ENCODE results near the gene SLC19A1.

Gene SLC19A1

DNA sequence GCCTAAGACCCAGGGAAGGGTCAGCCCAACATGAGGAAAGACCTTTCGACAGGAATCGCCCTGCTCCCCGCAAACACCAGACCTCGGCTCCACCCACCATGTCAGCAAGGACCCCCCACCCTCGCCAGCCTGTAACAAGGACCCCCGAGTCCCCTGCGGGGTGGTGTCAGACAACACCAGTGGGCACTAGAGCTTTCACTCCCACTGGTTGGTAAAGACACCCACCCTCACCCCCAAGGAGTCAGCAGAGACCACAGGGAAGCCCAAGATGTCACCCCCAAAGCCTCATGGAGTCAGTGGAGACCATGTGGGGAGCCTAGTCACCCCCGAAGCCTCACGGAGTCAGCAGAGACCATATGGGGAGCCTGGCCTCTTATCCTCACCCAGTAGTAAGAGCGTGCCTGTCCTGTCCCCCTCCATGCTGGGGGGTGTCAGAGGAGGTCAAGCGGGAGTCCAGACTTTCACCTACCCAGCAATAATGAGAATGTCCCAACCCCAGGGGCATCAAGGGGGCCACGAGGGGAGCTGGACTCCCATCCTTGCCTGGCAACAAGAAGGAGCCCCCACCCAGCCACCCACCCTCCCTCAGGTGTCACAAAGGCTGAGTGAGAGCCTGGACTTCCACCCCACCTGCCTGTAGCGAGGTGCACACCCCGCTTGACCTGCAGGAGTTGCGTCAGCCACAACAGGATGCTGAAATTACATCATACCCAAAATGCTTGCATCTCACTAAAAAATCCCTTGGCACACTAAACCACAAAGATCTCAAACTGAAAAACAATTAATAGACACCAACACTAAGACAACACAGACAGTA is 24.8 kb downstream of the SLC19A1 start:
- no peak for DNase-seq (ENCODE audit: low read depth)

GRCh38 chr21:45516671-45517151 is 25.5 kb downstream of the SLC19A1 start:
- DNase-seq (ENCODE audit: low read depth) = no peak

DNA sequence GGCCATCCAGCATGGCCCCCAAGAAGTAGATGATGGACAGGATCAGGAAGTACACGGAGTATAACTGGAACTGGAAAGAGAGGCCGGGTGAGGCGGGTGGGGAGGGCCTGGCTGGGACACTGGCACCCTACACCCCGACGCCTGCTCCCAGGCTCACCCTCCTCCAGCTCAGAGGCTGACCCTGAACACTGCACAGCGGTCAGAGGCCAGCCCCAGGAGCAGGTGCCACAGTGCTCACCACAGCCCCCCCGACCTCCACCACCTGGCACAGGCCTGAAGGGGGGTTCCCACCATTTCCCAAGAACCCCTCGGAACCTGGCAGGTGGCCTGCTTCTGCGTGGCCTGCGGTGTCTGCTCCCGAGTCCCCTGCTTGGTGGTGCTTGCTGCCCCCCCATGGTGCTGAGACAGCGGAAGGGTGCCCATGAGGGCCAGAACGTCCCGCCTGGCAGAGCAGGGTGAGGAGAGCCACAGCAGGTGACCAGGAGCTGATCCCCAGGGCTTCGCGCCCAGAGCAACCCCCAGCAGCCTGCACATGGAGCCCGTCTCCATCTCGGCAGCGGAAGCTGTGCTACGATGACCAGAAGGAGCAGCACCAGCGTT is 26.1 kb downstream of the SLC19A1 start:
- no peak for DNase-seq (ENCODE audit: low read depth)

DNA sequence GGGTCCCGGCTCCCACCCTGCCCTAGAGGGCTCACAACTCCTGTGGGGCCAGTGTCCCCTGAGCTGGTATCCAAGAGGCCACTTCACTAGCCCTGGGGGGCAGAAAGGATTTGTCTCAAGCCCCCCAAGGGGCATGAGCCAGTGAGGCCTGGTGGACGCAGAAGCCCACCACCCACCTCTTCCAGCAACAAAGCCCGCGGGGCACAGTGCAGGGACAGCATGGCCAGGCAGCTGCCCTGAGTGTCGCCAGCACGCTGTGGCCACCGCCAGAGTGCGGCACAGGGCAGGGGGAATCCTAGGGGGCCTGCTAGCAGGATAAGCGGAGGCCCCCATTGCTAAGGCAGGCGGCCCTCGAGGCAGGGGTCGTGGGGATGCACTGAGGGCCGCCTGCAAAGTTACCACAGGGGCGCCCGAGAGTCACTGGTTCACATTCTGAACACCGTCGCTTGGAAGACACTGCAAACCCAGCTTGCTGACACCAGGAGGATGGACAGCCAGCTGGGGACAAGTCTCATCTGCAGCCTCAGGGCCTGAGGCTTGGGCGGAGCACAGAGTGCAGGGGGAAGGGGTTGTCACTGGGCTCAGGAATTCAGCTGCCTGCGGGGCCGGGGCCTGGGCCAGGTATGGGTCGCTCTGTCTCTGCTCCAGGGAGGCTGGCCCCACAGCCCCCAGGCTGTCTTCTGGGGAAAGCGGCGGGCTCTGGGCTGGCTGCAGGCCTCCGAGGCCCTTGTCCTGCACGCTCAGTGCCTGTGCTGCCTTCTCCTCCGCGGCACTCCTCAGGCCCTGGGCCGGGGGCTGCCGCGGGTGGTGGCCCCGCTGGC is 26.8 kb downstream of the SLC19A1 start:
- DNase-seq (ENCODE audit: low read depth) = no peak

DNA sequence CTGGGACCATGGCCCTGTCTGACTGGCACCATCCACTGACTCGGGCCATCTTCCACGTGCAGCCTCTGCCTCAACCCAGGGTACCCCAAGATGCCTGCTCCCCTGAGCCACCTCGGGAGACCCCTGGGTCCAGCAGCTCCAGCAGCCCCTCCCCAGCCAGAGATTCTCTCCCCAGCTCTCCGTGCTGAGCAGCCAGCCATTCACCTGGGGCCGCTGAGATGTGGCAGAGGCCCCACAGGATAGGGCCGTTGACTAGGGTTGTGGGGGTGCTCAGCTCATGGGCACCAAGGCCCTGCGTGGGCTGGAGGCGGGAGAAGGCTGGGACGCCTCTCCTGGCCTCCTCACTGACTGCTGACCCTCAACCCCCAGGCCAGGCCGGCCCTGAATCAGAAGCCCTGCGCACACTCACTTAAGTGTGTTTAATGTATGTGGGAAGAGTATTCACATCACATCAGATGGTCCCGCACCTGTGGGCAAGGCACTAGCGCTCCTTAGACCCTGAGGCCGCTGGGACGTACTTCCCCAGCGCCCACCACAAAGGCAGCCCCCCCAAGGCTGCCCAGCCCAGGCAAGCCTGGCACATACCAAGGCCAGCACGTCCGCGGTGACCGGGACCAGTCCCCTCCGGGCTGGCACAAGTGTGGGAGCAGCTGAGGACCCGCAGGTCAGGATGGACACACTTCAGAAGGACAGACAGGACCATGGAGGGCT is 27.8 kb downstream of the SLC19A1 start:
- DNase-seq (ENCODE audit: low read depth) = no peak

DNA sequence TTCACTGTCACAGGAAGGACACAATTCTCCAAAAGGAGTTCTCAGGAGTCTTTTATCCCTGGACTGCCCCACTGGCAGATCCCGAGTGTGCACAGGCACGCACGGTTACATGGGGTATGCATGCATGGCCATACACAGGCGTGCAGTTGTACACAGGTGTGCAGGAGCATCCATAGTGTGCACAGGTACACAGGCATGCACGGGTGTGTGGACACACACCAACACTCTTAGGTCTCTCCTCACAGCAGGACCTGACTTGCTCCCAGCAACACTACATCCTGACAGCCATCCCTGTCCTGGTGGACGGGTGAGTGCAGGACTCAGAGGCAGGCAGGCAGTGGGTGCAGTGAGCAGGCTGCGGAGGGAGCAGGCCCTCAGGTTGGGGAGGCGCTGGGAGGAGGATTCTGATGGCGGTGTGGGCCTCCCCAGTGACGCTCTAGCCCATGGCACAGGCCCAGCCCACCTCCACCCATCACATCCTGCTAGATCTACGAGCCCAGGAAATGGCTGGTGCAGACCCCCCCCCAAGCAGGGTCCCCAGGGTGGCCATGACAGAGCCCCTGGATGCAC is 28.4 kb downstream of the SLC19A1 start:
- DNase-seq (ENCODE audit: low read depth) = no peak

- no peak for DNase-seq (ENCODE audit: low read depth)
Measured at GRCh38 chr21:45513003-45513717, 29.1 kb downstream of the SLC19A1 start.

DNA sequence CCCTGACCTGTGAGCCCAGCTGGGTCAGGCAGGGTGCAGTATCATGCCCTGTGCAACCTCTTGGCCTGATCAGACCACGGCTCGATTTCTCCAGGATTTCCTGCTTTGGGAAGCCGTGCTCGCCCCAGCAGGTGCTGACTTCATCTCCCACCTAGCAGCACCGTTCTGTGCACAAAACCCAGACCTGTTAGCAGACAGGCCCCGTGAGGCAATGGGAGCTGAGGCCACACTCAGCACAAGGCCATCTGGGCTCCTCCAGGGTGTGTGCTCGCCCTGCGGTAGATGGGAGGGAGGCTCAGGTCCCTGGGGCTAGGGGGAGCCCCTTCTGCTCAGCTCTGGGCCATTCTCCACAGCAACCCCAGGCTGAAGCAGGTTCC is 29.6 kb downstream of the SLC19A1 start:
- DNase-seq (ENCODE audit: low read depth) = no peak

DNA sequence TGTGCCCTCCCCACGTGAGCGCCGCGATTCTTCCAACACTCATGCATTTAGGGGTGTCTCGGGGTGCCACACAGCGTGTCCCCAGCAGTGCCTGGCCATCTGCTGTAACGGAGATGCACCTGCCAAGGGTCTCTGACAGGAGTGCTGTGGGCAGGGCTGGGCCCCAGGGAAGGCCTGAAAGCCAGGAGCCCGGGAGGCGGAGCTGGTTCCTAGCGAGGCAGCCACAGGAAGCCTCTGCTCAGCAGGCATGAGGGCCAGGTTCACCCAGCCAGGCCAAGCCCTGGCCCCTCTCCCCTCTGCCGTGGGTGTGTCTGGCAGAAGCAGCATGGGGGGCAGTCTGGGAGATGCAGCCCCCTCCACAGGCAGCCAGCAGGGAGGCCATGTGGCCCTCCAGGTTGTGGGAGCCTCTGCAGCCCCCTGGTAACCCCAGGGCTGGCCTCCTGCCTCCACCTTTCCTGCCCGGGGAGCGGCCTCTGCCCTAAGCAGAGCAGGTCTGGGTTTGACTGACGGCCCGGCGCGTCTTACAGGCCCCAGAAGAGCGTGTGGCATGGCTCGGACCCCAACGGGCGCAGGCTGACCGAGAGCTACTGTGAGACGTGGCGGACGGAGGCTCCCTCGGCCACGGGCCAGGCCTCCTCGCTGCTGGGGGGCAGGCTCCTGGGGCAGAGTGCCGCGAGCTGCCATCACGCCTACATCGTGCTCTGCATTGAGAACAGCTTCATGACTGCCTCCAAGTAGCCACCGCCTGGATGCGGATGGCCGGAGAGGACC is 30.4 kb downstream of the SLC19A1 start:
- DNase-seq (ENCODE audit: low read depth) = no peak

GRCh38 chr21:45511007-45511406 is 31.2 kb downstream of the SLC19A1 start:
- DNase-seq (ENCODE audit: low read depth) = no peak

GRCh38 chr21:45510466-45510955 is 31.7 kb downstream of the SLC19A1 start:
- DNase-seq (ENCODE audit: low read depth) = no peak

DNA sequence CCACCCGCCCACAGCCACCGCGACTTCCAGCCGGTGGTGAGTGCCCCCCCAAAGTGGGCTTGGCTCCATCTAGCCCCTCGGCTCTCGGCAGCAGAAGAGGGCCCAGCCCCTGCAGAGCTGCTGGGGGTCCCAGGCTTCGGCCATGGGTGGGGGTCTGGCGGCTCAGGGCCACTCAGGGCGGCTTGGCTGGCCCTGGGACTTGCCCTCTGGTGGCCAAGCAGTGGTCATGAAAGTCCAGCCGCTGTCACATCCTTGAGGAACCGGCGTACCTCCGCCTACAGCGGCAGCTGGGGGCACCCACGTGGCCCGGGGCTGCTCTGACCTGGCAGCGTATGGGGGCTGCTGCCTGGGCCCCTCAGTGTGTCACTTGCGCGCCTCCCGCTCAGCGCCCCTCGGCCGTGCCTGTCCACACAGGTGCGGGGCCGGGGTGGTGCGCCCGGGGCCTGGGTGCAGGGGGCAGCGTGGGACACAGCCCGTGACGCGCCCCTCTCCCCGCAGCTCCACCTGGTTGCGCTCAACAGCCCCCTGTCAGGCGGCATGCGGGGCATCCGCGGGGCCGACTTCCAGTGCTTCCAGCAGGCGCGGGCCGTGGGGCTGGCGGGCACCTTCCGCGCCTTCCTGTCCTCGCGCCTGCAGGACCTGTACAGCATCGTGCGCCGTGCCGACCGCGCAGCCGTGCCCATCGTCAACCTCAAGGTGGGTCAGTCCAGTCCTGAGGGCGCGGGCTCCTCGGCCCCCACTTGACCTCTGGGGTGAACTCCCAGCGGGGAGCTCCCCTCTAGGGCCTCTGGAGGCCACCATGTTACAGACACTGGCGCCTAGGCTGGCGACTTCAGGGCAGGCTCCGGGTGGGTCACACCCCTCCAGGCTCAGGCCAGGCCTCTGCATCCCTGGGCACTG is 32.4 kb downstream of the SLC19A1 start:
- DNase-seq (ENCODE audit: low read depth) = no peak

GRCh38 chr21:45508607-45509565 is 33.4 kb downstream of the SLC19A1 start:
- no peak for DNase-seq (ENCODE audit: low read depth)

DNA sequence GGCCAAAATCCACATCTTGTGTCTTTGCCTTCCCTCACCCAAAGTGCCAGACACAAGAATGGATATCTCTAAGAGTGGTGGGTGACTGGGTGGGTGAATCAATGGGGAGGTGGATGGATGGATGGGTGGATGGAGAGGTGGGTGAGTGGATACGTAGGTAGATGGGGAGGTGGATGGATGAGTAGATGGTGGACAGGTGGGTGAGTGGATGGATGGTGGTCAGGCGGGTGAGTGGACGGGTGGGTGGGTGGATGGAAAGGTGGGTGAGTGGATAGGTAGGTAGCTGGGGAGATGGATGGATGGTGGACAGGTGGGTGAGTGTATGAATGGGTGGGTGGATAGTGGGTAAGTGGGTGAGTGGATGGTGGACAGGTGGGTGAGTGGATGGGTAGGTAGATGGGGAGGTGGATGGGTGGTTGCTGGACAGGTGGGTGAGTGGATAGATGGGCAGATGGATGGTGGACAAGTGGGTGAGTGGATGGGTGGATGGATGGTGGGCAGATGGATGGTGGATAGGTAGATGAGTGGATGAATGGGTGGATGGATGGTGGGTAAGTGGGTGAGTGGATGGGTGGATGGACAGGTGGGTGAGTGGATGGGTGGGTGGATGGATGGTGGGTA is 34.2 kb downstream of the SLC19A1 start:
- DNase-seq (ENCODE audit: low read depth) = no peak

DNA sequence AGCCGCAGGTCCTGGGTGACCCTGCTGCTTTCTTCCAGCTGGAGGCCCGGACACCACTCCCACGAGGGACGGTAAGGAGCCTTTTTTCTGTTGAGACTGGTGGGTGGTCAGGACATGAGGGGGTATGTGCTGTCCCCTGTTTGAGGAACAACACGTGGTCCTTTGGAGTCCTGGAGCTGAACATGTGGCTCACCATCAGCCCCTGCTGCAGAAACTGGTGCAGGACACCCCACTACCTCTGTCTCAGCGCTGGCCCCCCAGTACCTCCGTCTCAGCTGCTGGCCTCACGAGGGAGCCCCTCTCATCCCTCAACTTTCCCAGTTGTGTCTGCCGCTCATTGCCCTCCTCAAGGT is 34.7 kb downstream of the SLC19A1 start:
- no peak for DNase-seq (ENCODE audit: low read depth)

GRCh38 chr21:45506836-45507522 is 35.3 kb downstream of the SLC19A1 start:
- DNase-seq (ENCODE audit: low read depth) = no peak

GRCh38 chr21:45506241-45506817 is 35.9 kb downstream of the SLC19A1 start:
- no peak for DNase-seq (ENCODE audit: low read depth)

Data from stromal cell of bone marrow (primary cell).